ENCODE measurements around the gene PCNP.

Gene PCNP

GRCh38 chr3:101548527-101549105 lies 25.4 kb upstream of the PCNP start:
- TF ChIP-seq TAF1 (IDR thresholded peaks at IDR 0.05; ENCODE audit: low read depth), result no peak

GRCh38 chr3:101549473-101549872 lies 24.5 kb upstream of the PCNP start:
- TF ChIP-seq TCF12 (IDR thresholded peaks at IDR 0.05; ENCODE audit: low read depth) (no peak), CREB1 (IDR thresholded peaks at IDR 0.05; ENCODE audit: low read depth) (no peak), EP300 (IDR thresholded peaks at IDR 0.05; ENCODE audit: borderline replicate concordance) (no peak), FOXM1 (IDR thresholded peaks at IDR 0.05; ENCODE audit: borderline replicate concordance, low read depth) (no peak), NFIC (IDR thresholded peaks at IDR 0.05) (no peak), RAD21 (IDR thresholded peaks at IDR 0.05; ENCODE audit: low read depth) (no peak), YY1 (IDR thresholded peaks at IDR 0.05; ENCODE audit: low read depth) (no peak), MAX (IDR thresholded peaks at IDR 0.05) (no peak), CEBPB (IDR thresholded peaks at IDR 0.05) (no peak)

- TF ChIP-seq EP300 (IDR thresholded peaks at IDR 0.05; ENCODE audit: borderline replicate concordance) (no peak), REST (IDR thresholded peaks at IDR 0.05; ENCODE audit: low read depth) (no peak), NFIC (IDR thresholded peaks at IDR 0.05) (no peak), YY1 (IDR thresholded peaks at IDR 0.05; ENCODE audit: low read depth) (no peak), RAD21 (IDR thresholded peaks at IDR 0.05; ENCODE audit: low read depth) (no peak), CEBPB (IDR thresholded peaks at IDR 0.05) (no peak), USF1 (IDR thresholded peaks at IDR 0.05) (no peak), TAF1 (IDR thresholded peaks at IDR 0.05; ENCODE audit: low read depth) (no peak), EGR1 (IDR thresholded peaks at IDR 0.05) (no peak), MAX (IDR thresholded peaks at IDR 0.05) (no peak), CREB1 (IDR thresholded peaks at IDR 0.05; ENCODE audit: low read depth) (no peak), TEAD4 (IDR thresholded peaks at IDR 0.05) (no peak), FOXM1 (IDR thresholded peaks at IDR 0.05; ENCODE audit: borderline replicate concordance, low read depth) (no peak), ZBTB7A (IDR thresholded peaks at IDR 0.05; ENCODE audit: low read depth) (no peak), TCF12 (IDR thresholded peaks at IDR 0.05; ENCODE audit: low read depth) (no peak)
These were observed 17.9 kb upstream of the PCNP start for GRCh38 chr3:101556064-101556463.

- TF ChIP-seq FOXM1 (IDR thresholded peaks at IDR 0.05; ENCODE audit: borderline replicate concordance, low read depth) (no peak), EP300 (IDR thresholded peaks at IDR 0.05; ENCODE audit: borderline replicate concordance) (no peak), CEBPB (IDR thresholded peaks at IDR 0.05) (0 out of 2 replicates have a peak, but pooled peaks have one; percentile 2), TEAD4 (IDR thresholded peaks at IDR 0.05) (no peak), USF1 (IDR thresholded peaks at IDR 0.05) (peak; percentile 3; the same call in 1 of the 2 replicates), RAD21 (IDR thresholded peaks at IDR 0.05; ENCODE audit: low read depth) (no peak), NFIC (IDR thresholded peaks at IDR 0.05) (peak; percentile 39; the same call in 1 of the 2 replicates), TCF12 (IDR thresholded peaks at IDR 0.05; ENCODE audit: low read depth) (peak; percentile 63; the same call in 1 of the 2 replicates), ZBTB7A (IDR thresholded peaks at IDR 0.05; ENCODE audit: low read depth) (no peak), REST (IDR thresholded peaks at IDR 0.05; ENCODE audit: low read depth) (no peak), TAF1 (IDR thresholded peaks at IDR 0.05; ENCODE audit: low read depth) (peak; percentile 89), YY1 (IDR thresholded peaks at IDR 0.05; ENCODE audit: low read depth) (peak; percentile 67), CREB1 (IDR thresholded peaks at IDR 0.05; ENCODE audit: low read depth) (peak; percentile 96), MAX (IDR thresholded peaks at IDR 0.05) (peak; percentile 91), EGR1 (IDR thresholded peaks at IDR 0.05) (no peak; the same call in 1 of the 2 replicates)
These were observed 12.2 kb upstream of the PCNP start, which contains the start of gene TRMT10C for GRCh38 chr3:101561630-101562328. TSS of gene TRMT10C (plus strand) at chr3:101561868. CDS start at chr3:101564782, 2,914 bp downstream.
